ENCODE results near the gene MASP1.

DNA sequence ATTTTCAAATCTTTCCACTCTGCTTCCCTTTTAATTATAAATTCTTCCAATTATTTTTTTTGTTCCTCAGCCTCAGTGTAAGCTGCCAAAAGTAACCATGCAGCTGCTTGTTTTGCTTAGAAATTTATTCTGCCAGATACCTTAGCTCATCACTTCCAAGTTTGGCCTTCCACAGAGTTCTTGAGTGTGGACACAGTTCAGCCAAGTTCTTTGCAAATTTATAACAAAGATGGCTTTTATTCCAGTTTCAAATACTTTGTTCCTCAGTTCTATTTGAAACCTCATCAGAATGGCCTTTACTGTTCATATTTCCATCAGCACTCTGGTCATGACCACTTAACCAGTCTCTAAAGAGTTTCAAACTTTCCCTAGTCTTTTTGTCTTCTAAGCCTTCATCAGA is 83.9 kb downstream of the MASP1 start:
- TF ChIP-seq, protein P1, sequence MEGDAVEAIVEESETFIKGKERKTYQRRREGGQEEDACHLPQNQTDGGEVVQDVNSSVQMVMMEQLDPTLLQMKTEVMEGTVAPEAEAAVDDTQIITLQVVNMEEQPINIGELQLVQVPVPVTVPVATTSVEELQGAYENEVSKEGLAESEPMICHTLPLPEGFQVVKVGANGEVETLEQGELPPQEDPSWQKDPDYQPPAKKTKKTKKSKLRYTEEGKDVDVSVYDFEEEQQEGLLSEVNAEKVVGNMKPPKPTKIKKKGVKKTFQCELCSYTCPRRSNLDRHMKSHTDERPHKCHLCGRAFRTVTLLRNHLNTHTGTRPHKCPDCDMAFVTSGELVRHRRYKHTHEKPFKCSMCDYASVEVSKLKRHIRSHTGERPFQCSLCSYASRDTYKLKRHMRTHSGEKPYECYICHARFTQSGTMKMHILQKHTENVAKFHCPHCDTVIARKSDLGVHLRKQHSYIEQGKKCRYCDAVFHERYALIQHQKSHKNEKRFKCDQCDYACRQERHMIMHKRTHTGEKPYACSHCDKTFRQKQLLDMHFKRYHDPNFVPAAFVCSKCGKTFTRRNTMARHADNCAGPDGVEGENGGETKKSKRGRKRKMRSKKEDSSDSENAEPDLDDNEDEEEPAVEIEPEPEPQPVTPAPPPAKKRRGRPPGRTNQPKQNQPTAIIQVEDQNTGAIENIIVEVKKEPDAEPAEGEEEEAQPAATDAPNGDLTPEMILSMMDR (conservative IDR thresholded peaks at IDR 0.05; ENCODE audit: low read length): no peak
- TF ChIP-seq EZH2phosphoT487 (IDR thresholded peaks at IDR 0.05; ENCODE audit: borderline replicate concordance, low read depth, low read length): no peak

Measured in OCI-LY7 (cell line).